Large intestine (tissue), 3 donors: ENCODE measurements around the gene TGIF2. TPM values are rescaled to one million over a fixed set of nuclear protein-coding genes. Genes with fewer than 3 reads are reported as not detected.
"Not testable (repeated sequence)": the region's sequence is repeated elsewhere in the genome, so short reads cannot be mapped to it uniquely, and the experiment has no call there.

Source experiments
- DNase-seq, 2 donors: peaks; one replicate each; pipeline versions ENCODE4 v3.0.0 to v3.0.0-alpha.2; 2013
- H3K27ac ChIP-seq: one replicate; pipeline ENCODE4 v1.5.1; 2013; ENCODE audit warnings: low read length
- H3K27me3 ChIP-seq: 2 replicates; pipeline ENCODE4 v1.6.1; 2013; ENCODE audit warnings: low read length; ENCODE audit not compliant: control insufficient read depth, insufficient read depth
- H3K36me3 ChIP-seq: 2 replicates; pipeline ENCODE4 v1.6.1; 2013; ENCODE audit warnings: low read length; ENCODE audit not compliant: control insufficient read depth, insufficient read depth
- H3K4me1 ChIP-seq: one replicate; pipeline ENCODE4 v1.6.1; 2013; ENCODE audit warnings: low read length; ENCODE audit not compliant: control insufficient read depth, insufficient read depth
- H3K4me3 ChIP-seq: one replicate; pipeline ENCODE4 v1.5.1; 2013; ENCODE audit warnings: low read length
- H3K9me3 ChIP-seq: one replicate; pipeline ENCODE4 v1.6.1; 2013; ENCODE audit warnings: mild to moderate bottlenecking, low read depth, low read length, moderate library complexity; ENCODE audit not compliant: control insufficient read depth
- WGBS: methylation state at CpG from one replicate; pipeline ENCODE4 v1.1.5; 2013; ENCODE audit warnings: low lambda C conversion rate; ENCODE audit not compliant: insufficient coverage; 5-methylcytosine and 5-hydroxymethylcytosine counted together
- polyA plus RNA-seq: library from polyadenylated mRNA; unstranded; fragments of 120-200 nt; gene quantifications from one replicate; pipeline ENCODE4 v1.2.1, GENCODE V29; 2013

TGIF2 gene
- polyA plus RNA-seq, 1 donor, result 42.0 TPM

DNA sequence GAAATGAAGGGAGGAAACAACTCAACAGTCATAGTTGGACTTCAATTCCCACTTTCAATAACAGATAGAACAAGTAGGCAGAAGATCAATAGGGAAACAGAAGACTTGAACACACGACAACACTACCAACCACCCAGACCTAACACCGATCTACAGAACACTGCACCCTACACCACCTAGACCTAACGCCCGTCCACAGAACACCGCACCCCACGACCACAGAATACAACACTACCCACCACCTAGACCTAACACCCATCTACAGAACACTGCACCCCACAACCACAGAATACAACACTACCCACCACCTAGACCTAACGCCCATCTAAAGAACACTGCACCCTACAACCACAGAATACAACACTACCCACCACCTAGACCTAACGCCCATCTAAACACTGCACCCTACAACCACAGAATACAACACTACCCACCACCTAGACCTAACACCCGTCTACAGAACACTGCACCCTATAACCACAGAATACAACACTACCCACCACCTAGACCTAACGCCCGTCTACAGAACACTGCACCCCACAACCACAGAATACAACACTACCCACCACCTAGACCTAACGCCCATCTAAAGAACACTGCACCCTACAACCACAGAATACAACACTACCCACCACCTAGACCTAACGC, 9.2 kb upstream of the TGIF2 start:
- H3K4me3 ChIP-seq, H3K27me3 ChIP-seq, DNase-seq, H3K36me3 ChIP-seq: not testable (repeated sequence)
- H3K27ac ChIP-seq, result peak overlapping the region; percentile 95
- no CpG with 5 or more reads among the region's 13 CpGs for WGBS
- H3K9me3 ChIP-seq, result peaks cover 23% of the 10 kb centered on the region
- peaks cover 18% of the 10 kb centered on the region for H3K4me1 ChIP-seq

DNA sequence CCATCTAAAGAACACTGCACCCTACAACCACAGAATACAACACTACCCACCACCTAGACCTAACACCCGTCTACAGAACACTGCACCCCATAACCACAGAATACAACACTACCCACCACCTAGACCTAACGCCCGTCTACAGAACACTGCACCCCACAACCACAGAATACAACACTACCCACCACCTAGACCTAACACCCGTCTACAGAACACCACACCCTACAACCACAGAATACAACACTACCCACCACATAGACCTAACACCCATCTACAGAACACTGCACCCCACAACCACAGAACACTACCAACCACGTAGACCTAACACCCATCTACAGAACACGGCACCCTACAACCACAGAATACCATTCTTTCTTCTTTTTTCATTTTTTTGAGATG, 8.7 kb upstream of the TGIF2 start:
- not testable (repeated sequence) for H3K27ac ChIP-seq, H3K36me3 ChIP-seq, H3K4me3 ChIP-seq, H3K27me3 ChIP-seq, DNase-seq
- Histone ChIP-seq H3K9me3 (peaks cover 23% of the 10 kb centered on the region), H3K4me1 (peaks cover 18% of the 10 kb centered on the region)
- 92% methylated on average over 3 of the region's 6 CpGs for WGBS

DNA sequence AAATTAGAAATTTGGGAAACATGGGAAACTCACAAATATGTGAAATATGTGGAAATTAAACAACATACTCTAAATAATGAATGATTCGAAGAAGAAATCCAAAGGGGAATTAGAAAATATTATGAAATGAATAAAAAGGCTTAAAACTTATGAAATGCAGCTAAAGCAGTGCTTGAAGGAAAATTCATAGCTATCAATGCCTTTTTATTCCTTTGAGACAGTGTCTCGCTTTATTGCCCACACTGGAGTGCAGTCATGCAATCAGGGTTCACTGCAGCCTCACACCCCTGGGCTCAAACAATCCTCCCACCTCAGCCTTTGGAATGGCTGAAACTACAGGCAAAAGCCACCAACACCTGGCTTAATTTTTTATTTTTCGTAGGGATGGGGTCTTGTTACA, 7.9 kb upstream of the TGIF2 start:
- H3K27me3 ChIP-seq, result no peaks in the 10 kb centered on the region
- H3K27ac ChIP-seq, result no peak overlapping the region
- no peak for DNase-seq
- no peaks in the 10 kb centered on the region for H3K36me3 ChIP-seq
- H3K4me1 ChIP-seq, result peaks cover 18% of the 10 kb centered on the region
- H3K4me3 ChIP-seq, result no peak overlapping the region
- WGBS, result 100% methylated on average over 1 of the region's 3 CpGs
- H3K9me3 ChIP-seq, result peaks cover 23% of the 10 kb centered on the region

DNA sequence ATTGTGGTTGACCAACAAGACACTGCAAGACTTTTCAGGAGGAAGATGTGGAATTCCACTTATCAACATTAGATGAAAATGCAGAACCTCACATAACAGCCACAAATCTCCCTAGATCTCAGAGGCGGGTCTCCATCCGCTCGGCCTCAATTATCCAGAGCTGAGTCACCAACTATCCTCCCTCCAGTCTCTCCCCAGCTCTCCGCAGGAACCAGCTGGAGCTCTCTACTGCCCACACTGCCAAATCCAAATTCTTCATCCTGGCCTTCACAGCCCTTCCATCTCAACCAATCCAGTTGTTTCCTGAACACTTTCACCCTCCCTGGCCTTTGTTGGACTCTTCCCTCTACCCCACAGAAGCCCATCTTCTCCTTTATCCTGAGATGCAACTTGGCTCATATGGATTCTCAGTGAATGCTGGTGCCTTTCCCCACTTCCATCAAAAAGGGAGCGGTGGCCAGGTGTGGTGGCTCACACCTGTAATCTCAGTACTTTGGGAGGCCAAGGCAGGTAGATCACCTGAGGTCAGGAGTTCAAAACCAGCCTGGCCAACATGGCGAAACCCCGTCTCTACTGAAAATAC, 3.5 kb upstream of the TGIF2 start:
- no peak overlapping the region for H3K4me3 ChIP-seq
- H3K27me3 ChIP-seq, result no peaks in the 10 kb centered on the region
- peaks cover 18% of the 10 kb centered on the region for H3K4me1 ChIP-seq
- H3K27ac ChIP-seq, result no peak overlapping the region
- H3K36me3 ChIP-seq, result no peaks in the 10 kb centered on the region
- no peak for DNase-seq
- peaks cover 8% of the 10 kb centered on the region for H3K9me3 ChIP-seq
- 80% methylated on average over 1 of the region's 7 CpGs for WGBS

DNA sequence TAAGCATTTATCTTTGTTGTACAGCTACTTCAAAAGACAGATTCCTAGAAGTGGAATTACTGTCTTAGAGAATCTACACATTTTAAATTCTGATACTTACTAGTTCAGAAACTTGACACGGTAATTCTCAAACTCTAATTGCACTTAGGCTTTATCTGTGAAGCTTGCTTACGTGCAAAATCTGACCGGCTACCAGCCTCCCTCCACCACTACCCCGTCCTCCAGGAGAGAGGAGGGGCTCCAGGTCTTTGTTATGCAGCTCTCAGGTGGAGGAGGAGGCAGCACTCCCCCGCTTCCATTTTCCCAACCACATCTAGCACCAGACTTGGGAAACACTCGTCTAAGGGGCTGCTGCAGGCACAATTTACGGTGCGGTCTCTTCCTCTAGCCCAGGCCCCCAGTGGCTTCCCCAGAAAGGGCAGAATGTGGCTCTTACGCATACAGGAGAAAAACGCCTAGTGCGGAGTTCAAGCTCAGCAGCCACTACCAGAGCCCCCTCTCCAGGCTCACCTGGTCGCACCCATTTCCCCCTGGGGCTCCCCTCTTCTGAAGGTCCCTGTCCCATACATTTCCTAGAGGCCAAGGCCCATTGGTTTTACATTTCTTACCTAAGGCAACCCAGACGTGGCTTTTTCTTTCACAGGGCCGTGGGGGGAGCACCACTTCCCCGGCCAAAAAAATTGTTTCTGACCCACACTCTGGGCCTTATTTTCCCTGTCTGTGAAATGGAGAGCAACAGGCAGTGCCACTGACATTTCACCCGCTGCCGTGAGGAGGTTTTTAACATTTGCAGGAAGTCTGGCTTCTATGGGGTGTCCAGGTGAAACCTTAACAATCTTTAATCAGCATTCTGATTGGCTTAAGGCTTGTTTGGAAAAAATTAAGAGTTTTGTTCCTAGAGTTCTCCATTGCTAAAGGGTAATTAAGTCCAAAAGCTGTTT, 1.6 kb upstream of the TGIF2 start:
- no peak overlapping the region for H3K4me3 ChIP-seq
- peaks cover 6% of the 10 kb centered on the region for H3K36me3 ChIP-seq
- no CpG with 5 or more reads among the region's 17 CpGs for WGBS
- peaks cover 34% of the 10 kb centered on the region for H3K4me1 ChIP-seq
- peak overlapping the region; percentile 97 for H3K27ac ChIP-seq
- H3K9me3 ChIP-seq, result no peaks in the 10 kb centered on the region
- no peaks in the 10 kb centered on the region for H3K27me3 ChIP-seq
- peak; percentile 37 to 70 for DNase-seq

DNA sequence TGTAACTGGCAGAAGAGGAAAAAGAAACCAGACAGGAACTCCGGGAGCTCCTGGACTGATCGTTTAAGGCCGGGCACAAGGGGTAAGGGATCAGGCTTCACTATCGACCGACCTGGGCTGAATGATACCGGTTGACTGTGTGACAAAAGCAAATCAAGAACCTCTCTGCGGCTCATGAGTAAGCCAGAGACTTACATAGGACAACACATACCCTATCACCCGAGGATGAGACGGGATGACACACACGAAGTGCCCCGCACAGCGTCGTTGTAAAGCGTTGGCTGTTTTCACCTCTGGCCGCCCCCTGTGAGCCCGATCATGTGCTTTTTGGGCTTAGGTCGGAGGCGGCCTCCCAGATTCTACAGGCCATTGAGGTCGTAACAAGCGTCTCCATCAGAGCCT, 695 bp upstream of the TGIF2 start:
- peaks cover 6% of the 10 kb centered on the region for H3K36me3 ChIP-seq
- H3K4me1 ChIP-seq, result peaks cover 35% of the 10 kb centered on the region
- no peaks in the 10 kb centered on the region for H3K9me3 ChIP-seq
- peak overlapping the region; percentile 60 for H3K4me3 ChIP-seq
- WGBS, result no CpG with 5 or more reads among the region's 20 CpGs
- H3K27ac ChIP-seq, result peak overlapping the region; percentile 97
- peak; percentile 62 to 79 for DNase-seq
- H3K27me3 ChIP-seq, result no peaks in the 10 kb centered on the region

DNA sequence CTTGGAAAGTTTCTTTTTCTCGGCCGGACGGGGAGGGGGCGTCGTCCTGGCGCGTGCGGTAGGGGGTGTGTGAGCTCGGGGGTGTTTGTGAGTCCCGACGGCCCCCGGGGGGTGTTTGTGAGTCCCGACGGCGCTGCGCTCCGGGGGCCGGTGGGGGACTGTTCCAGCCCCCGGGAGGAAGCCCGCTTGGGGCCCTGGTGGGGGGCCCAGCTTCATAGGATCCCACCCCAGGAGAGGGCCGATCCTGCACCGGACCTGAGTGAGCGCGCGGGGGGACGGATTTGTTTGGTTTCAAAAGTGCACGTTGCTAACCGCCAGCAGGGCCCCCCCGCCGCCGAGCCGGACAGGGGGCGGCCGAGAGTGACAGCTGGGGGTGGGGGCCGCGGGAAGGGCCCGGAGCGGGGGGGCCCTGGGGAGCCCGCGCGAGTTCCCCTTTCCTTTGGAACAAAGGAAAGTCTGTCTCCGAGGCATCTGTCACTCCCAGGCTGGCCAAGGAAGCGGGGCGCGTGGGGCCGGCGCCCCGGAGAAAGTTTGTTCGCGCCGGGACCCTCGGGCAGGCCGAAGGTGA, 485 bp downstream of the TGIF2 start:
- no peaks in the 10 kb centered on the region for H3K9me3 ChIP-seq
- no CpG with 5 or more reads among the region's 53 CpGs for WGBS
- H3K36me3 ChIP-seq, result peaks cover 9% of the 10 kb centered on the region
- peak in 1 of 2 donors; percentile 19 for DNase-seq
- peaks cover 47% of the 10 kb centered on the region for H3K4me1 ChIP-seq
- H3K4me3 ChIP-seq, result peak overlapping the region; percentile 99
- peak overlapping the region; percentile 100 for H3K27ac ChIP-seq
- H3K27me3 ChIP-seq, result no peaks in the 10 kb centered on the region

DNA sequence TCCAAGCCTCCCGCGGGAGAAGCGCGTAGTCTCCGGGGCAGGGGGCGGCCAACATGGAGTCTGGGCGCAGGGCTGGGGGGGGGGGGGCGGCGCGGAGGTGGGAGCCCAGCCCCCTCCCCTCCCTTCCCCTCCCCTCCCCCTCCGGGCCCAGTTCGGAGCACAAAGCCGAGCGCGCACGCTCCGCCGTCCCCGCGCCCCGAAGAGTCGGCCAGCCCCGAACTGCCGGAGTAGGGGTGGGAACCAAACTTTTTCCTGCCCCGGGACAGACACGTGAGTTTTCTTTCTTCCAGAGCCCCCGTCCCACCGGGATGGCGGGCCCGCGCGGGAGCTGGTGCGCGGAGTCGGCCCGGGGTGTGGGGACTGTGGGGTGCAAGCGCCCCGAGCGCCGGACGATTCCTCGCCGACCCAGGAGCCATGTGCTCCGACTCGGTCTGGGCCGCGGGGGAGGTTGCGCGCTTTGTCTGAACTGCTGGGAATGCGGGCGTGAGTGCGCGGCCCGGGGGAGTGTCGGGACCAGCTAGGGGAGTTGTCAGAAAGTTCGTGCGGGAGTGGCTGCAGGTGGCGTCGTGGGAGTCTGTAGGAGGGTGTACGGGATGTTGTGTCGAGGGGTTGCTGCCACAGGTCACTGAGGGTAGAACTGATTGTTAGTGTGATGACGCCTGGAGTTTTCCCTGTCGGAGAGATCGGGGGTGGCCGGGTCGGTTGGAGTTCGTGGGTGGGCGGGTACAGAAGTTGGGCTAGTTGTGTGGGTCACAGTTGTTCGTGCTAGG, 1.2 kb downstream of the TGIF2 start:
- Histone ChIP-seq H3K9me3 (no peaks in the 10 kb centered on the region), H3K4me3 (peak overlapping the region; percentile 99), H3K27me3 (no peaks in the 10 kb centered on the region), H3K27ac (peak overlapping the region; percentile 100), H3K4me1 (peaks cover 52% of the 10 kb centered on the region), H3K36me3 (peaks cover 14% of the 10 kb centered on the region)
- peak; percentile 61 to 83 for DNase-seq
- WGBS, result no CpG with 5 or more reads among the region's 69 CpGs

DNA sequence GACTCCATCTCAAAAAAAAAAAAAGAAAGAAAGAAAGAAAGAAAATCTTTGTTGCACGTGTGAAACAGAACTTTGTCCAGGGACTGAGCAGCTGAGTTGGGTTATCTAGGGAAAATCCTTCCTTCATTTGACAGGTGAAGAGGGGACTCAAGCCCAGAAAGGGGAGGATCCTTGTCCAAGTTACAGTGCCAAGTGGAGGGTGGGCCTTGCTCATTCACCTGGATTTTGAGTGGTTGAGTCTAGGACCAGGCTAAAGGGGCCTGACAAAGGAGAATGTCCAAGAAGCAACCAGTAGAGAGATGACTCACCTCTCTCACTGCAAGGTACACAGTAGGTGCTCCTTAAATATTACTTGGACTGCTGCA, 2.7 kb downstream of the TGIF2 start:
- peaks cover 63% of the 10 kb centered on the region for H3K4me1 ChIP-seq
- peak; percentile 20 to 66 for DNase-seq
- peak overlapping the region; percentile 100 for H3K27ac ChIP-seq
- H3K27me3 ChIP-seq, result no peaks in the 10 kb centered on the region
- peaks cover 25% of the 10 kb centered on the region for H3K36me3 ChIP-seq
- no peak overlapping the region for H3K4me3 ChIP-seq
- H3K9me3 ChIP-seq, result no peaks in the 10 kb centered on the region
- no CpG with 5 or more reads among the region's 1 CpG for WGBS
